Suprapubic skin (tissue), 4 donors: ENCODE measurements around the gene NANOGP8. TPM values are rescaled to one million over a fixed set of nuclear protein-coding genes. Genes with fewer than 3 reads are reported as not detected.

ENCODE experiments used
- DNase-seq, 2 donors: peaks; one replicate each; pipeline ENCODE4 v3.0.0-alpha.2; 2019; ENCODE audit warnings: low spot score in 2 of 2
- H3K27ac ChIP-seq: fragments of 200-600 bp; sonication (generic); one replicate; pipeline ENCODE4 v1.5.1; 2019
- H3K27me3 ChIP-seq: fragments of 200-600 bp; sonication (generic); one replicate; pipeline ENCODE4 v1.5.1; 2019
- H3K36me3 ChIP-seq: fragments of 200-600 bp; sonication (generic); one replicate; pipeline ENCODE4 v1.5.1; 2019
- H3K4me1 ChIP-seq: fragments of 200-600 bp; sonication (generic); one replicate; pipeline ENCODE4 v1.5.1; 2019
- H3K4me3 ChIP-seq: fragments of 200-600 bp; sonication (generic); one replicate; pipeline ENCODE4 v1.5.1; 2019; ENCODE audit warnings: mild to moderate bottlenecking
- H3K9me3 ChIP-seq: fragments of 200-600 bp; sonication (generic); one replicate; pipeline ENCODE4 v1.5.1; 2019
- CTCF ChIP-seq, 2 donors: fragments of 200-600 bp in 1 of 2; fragments of 450-650 bp in 1 of 2; sonication (generic) in 1 of 2; IDR thresholded peaks; one replicate each; pipeline ENCODE4 v1.5.1; 2016 to 2019; ENCODE audit warnings: antibody characterized with exemption in 2 of 2, mild to moderate bottlenecking in 1 of 2, moderate library complexity in 1 of 2
- EP300 ChIP-seq: sonication (generic); formaldehyde crosslinking; IDR thresholded peaks from one replicate; pipeline ENCODE4 v1.6.1; 2017; ENCODE audit warnings: antibody characterized with exemption
- POLR2A ChIP-seq, 2 donors: fragments of 450-650 bp; IDR thresholded peaks; one replicate each; pipeline ENCODE4 v1.6.1; 2017; ENCODE audit warnings: antibody characterized with exemption in 2 of 2, mild to moderate bottlenecking in 2 of 2, moderate library complexity in 2 of 2
- POLR2AphosphoS5 ChIP-seq, 3 donors: sonication (generic); formaldehyde crosslinking; IDR thresholded peaks; one replicate each; pipeline ENCODE4 v1.6.1; 2017; ENCODE audit warnings: antibody characterized with exemption in 3 of 3
- WGBS: methylation state at CpG from one replicate; pipeline ENCODE4 v1.1.5; 2018; 5-methylcytosine and 5-hydroxymethylcytosine counted together
- total RNA-seq, 4 donors: library from RNA; depleted of rRNA; stranded (reverse); fragments of >200 nt; gene quantifications; one replicate each; pipeline ENCODE4 v1.1.0, GENCODE V29; 2016

Gene NANOGP8
- total RNA-seq, 4 donors from 2014 or later = 0.79 to 5.9 (median 2.1) TPM; not detected in 1

- WGBS = 44% methylated on average over 5 of the region's 5 CpGs
- TF ChIP-seq POLR2AphosphoS5 (IDR thresholded peaks at IDR 0.05) (no peak), EP300 (no peak), CTCF (IDR thresholded peaks at IDR 0.05) (no peak), POLR2A (IDR thresholded peaks at IDR 0.05) (no peak)
- Histone ChIP-seq H3K4me1 (peaks cover 11% of the 10 kb centered on the region), H3K9me3 (no peaks in the 10 kb centered on the region), H3K27me3 (no peaks in the 10 kb centered on the region), H3K4me3 (no peak overlapping the region), H3K36me3 (no peaks in the 10 kb centered on the region), H3K27ac (no peak overlapping the region)
- no peak for DNase-seq
These were observed 26.5 kb downstream of the NANOGP8 start for GRCh38 chr15:35058534-35059054.

GRCh38 chr15:35055416-35056105 is 29.5 kb downstream of the NANOGP8 start:
- 97% methylated on average over 3 of the region's 5 CpGs for WGBS

GRCh38 chr15:35054380-35054779 is 30.7 kb downstream of the NANOGP8 start:
- Histone ChIP-seq H3K27ac (no peak overlapping the region), H3K9me3 (no peaks in the 10 kb centered on the region), H3K27me3 (no peaks in the 10 kb centered on the region), H3K4me1 (peaks cover 3% of the 10 kb centered on the region), H3K4me3 (no peak overlapping the region), H3K36me3 (no peaks in the 10 kb centered on the region)
- no peak for DNase-seq
- no peak for TF ChIP-seq CTCF (IDR thresholded peaks at IDR 0.05)
- no peak for TF ChIP-seq EP300
- no peak for TF ChIP-seq POLR2A (IDR thresholded peaks at IDR 0.05)
- TF ChIP-seq POLR2AphosphoS5 (IDR thresholded peaks at IDR 0.05) = no peak
- 46% methylated on average over 6 of the region's 6 CpGs for WGBS

More at GRCh38 chr15:35055416-35056105, 29.5 kb downstream of the NANOGP8 start:
- Histone ChIP-seq H3K4me1 (peaks cover 3% of the 10 kb centered on the region), H3K27me3 (no peaks in the 10 kb centered on the region), H3K36me3 (no peaks in the 10 kb centered on the region), H3K27ac (no peak overlapping the region), H3K4me3 (no peak overlapping the region), H3K9me3 (no peaks in the 10 kb centered on the region)
- DNase-seq = no peak
- TF ChIP-seq POLR2A (IDR thresholded peaks at IDR 0.05) (no peak), EP300 (no peak), CTCF (IDR thresholded peaks at IDR 0.05) (no peak), POLR2AphosphoS5 (IDR thresholded peaks at IDR 0.05) (no peak)

GRCh38 chr15:35047996-35048395 is 37.1 kb downstream of the NANOGP8 start:
- TF ChIP-seq CTCF (IDR thresholded peaks at IDR 0.05) (no peak), POLR2A (IDR thresholded peaks at IDR 0.05) (no peak), EP300 (no peak), POLR2AphosphoS5 (IDR thresholded peaks at IDR 0.05) (no peak)
- no peak for DNase-seq
- no peaks in the 10 kb centered on the region for H3K4me1 ChIP-seq

GRCh38 chr15:35047528-35047927 is 37.6 kb downstream of the NANOGP8 start:
- 72% methylated on average over 1 of the region's 1 CpG for WGBS
- no peak for DNase-seq
- H3K4me1 ChIP-seq = no peaks in the 10 kb centered on the region

More at GRCh38 chr15:35047996-35048395, 37.1 kb downstream of the NANOGP8 start:
- Histone ChIP-seq H3K4me3 (no peak overlapping the region), H3K9me3 (no peaks in the 10 kb centered on the region), H3K36me3 (no peaks in the 10 kb centered on the region), H3K27ac (no peak overlapping the region), H3K27me3 (no peaks in the 10 kb centered on the region)

More at GRCh38 chr15:35047528-35047927, 37.6 kb downstream of the NANOGP8 start:
- Histone ChIP-seq H3K4me3 (no peak overlapping the region), H3K27me3 (no peaks in the 10 kb centered on the region), H3K27ac (no peak overlapping the region), H3K36me3 (no peaks in the 10 kb centered on the region), H3K9me3 (no peaks in the 10 kb centered on the region)
- TF ChIP-seq CTCF (IDR thresholded peaks at IDR 0.05) (no peak), POLR2AphosphoS5 (IDR thresholded peaks at IDR 0.05) (no peak), EP300 (no peak), POLR2A (IDR thresholded peaks at IDR 0.05) (no peak)
